ENCODE data around the gene TMC5.

TMC5 gene

DNA sequence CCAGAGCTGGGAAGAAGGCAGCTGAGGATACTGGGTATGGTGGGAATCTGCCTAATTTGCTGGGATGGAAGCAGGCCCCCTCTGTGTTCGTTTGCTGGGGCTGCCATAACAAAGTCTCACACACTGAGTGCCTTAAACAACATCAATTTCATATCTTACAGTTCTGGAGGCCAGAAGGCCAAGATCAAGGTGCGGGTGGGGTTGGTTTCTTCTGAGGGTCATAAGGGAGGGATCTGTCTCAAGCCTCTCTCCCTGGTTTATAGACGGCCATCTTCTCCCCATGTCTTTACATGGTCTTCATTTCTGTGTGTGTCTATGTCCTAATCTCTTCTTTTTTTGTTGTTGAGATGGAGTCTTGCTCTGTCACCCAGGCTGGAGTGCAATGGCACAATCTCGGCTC, 68.4 kb downstream of the TMC5 start:
- ATAC-seq (ENCODE audit: low read depth) (no peak), DNase-seq (ENCODE audit: low spot score) (no peak)
- TF ChIP-seq, protein P1, sequence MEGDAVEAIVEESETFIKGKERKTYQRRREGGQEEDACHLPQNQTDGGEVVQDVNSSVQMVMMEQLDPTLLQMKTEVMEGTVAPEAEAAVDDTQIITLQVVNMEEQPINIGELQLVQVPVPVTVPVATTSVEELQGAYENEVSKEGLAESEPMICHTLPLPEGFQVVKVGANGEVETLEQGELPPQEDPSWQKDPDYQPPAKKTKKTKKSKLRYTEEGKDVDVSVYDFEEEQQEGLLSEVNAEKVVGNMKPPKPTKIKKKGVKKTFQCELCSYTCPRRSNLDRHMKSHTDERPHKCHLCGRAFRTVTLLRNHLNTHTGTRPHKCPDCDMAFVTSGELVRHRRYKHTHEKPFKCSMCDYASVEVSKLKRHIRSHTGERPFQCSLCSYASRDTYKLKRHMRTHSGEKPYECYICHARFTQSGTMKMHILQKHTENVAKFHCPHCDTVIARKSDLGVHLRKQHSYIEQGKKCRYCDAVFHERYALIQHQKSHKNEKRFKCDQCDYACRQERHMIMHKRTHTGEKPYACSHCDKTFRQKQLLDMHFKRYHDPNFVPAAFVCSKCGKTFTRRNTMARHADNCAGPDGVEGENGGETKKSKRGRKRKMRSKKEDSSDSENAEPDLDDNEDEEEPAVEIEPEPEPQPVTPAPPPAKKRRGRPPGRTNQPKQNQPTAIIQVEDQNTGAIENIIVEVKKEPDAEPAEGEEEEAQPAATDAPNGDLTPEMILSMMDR (IDR thresholded peaks at IDR 0.05; ENCODE audit: poor library complexity, severe bottlenecking): no peak
- no peak overlapping the region for H3K4me3 ChIP-seq (ENCODE audit: severe bottlenecking)
- no peaks in the 10 kb centered on the region for H3K4me1 ChIP-seq (ENCODE audit: insufficient read depth, poor library complexity, severe bottlenecking)
- H3K27ac ChIP-seq (ENCODE audit: poor library complexity, severe bottlenecking): no peak overlapping the region
- H3K27me3 ChIP-seq (ENCODE audit: insufficient read depth, poor library complexity, severe bottlenecking): no peaks in the 10 kb centered on the region
- H3K36me3 ChIP-seq (ENCODE audit: low read depth): 0 out of 2 replicates have a peak, but pooled peaks cover under 1% of the 10 kb centered on the region
- H3K9me3 ChIP-seq (ENCODE audit: severe bottlenecking): no peaks in the 10 kb centered on the region

DNA sequence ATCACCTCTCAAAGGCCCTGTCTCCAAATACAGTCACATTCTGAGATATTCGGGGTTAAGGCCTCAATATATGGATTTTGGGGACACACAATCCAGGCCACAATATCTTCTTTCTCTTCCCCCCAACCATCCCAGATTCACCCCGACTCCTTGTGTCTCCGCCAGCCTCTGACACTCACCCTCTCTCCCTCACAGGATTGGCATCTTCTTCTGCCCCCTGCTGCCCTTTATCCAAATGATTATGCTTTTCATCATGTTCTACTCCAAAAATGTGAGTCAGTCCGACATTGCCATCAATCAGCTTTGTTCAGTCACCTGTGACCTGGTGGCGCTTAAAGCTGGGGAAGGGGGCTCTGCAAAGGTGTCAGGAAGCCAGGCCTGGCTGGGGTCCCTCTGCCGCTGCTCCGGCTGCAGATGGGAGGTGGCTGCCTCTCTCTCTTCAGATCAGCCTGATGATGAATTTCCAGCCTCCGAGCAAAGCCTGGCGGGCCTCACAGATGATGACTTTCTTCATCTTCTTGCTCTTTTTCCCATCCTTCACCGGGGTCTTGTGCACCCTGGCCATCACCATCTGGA, 69.2 kb downstream of the TMC5 start:
- H3K27me3 ChIP-seq (ENCODE audit: insufficient read depth, poor library complexity, severe bottlenecking): no peaks in the 10 kb centered on the region
- H3K4me3 ChIP-seq (ENCODE audit: severe bottlenecking): no peak overlapping the region
- H3K27ac ChIP-seq (ENCODE audit: poor library complexity, severe bottlenecking): no peak overlapping the region
- ATAC-seq (ENCODE audit: low read depth): no peak
- no peaks in the 10 kb centered on the region for H3K36me3 ChIP-seq (ENCODE audit: low read depth)
- H3K4me1 ChIP-seq (ENCODE audit: insufficient read depth, poor library complexity, severe bottlenecking): no peaks in the 10 kb centered on the region
- TF ChIP-seq, protein P1 (IDR thresholded peaks at IDR 0.05; ENCODE audit: poor library complexity, severe bottlenecking): peak; percentile 9
- DNase-seq (ENCODE audit: low spot score): no peak
- no peaks in the 10 kb centered on the region for H3K9me3 ChIP-seq (ENCODE audit: severe bottlenecking)

DNA sequence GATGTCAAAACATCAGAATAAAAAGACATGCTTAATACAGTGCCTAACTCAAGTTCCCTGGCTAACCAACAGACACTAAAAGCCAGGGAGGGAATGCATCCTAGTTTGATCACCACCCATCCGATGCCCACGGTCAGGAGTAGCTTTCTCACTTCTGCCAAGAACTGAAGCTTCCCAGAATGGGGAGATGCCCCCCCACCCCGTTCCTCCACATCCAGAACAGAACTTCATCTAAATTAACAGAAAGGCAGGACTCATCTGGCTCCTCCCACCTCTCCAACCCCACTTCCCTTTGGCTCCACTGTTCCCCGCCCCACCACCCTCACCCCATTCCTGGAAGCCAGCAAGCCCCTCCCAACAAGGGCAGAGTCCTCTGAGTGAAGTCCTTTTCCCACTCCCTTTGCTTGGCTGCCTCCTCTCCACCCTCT, 70.5 kb downstream of the TMC5 start:
- Histone ChIP-seq H3K4me3 (ENCODE audit: severe bottlenecking) (no peak overlapping the region), H3K27me3 (ENCODE audit: insufficient read depth, poor library complexity, severe bottlenecking) (no peaks in the 10 kb centered on the region), H3K27ac (ENCODE audit: poor library complexity, severe bottlenecking) (no peak overlapping the region), H3K9me3 (ENCODE audit: severe bottlenecking) (no peaks in the 10 kb centered on the region), H3K4me1 (ENCODE audit: insufficient read depth, poor library complexity, severe bottlenecking) (no peaks in the 10 kb centered on the region), H3K36me3 (ENCODE audit: low read depth) (no peaks in the 10 kb centered on the region)
- ATAC-seq (ENCODE audit: low read depth) (no peak), DNase-seq (ENCODE audit: low spot score) (no peak)
- TF ChIP-seq, protein P1 (IDR thresholded peaks at IDR 0.05; ENCODE audit: poor library complexity, severe bottlenecking): no peak

- ATAC-seq (ENCODE audit: low read depth) (no peak), DNase-seq (ENCODE audit: low spot score) (no peak)
- Histone ChIP-seq H3K9me3 (ENCODE audit: severe bottlenecking) (no peaks in the 10 kb centered on the region), H3K4me1 (ENCODE audit: insufficient read depth, poor library complexity, severe bottlenecking) (no peaks in the 10 kb centered on the region), H3K27me3 (ENCODE audit: insufficient read depth, poor library complexity, severe bottlenecking) (no peaks in the 10 kb centered on the region), H3K4me3 (ENCODE audit: severe bottlenecking) (no peak overlapping the region), H3K36me3 (ENCODE audit: low read depth) (no peaks in the 10 kb centered on the region), H3K27ac (ENCODE audit: poor library complexity, severe bottlenecking) (no peak overlapping the region)
- TF ChIP-seq, protein P1 (IDR thresholded peaks at IDR 0.05; ENCODE audit: poor library complexity, severe bottlenecking): no peak
Observed at GRCh38 chr16:19490619-19491018, 72.9 kb downstream of the TMC5 start.

- TF ChIP-seq, protein P1 (IDR thresholded peaks at IDR 0.05; ENCODE audit: poor library complexity, severe bottlenecking): no peak
- no peaks in the 10 kb centered on the region for H3K9me3 ChIP-seq (ENCODE audit: severe bottlenecking)
- ATAC-seq (ENCODE audit: low read depth): no peak
- no peak overlapping the region for H3K4me3 ChIP-seq (ENCODE audit: severe bottlenecking)
- H3K36me3 ChIP-seq (ENCODE audit: low read depth): peaks cover 23% of the 10 kb centered on the region
- no peak for DNase-seq (ENCODE audit: low spot score)
- no peak overlapping the region for H3K27ac ChIP-seq (ENCODE audit: poor library complexity, severe bottlenecking)
- peaks cover 5% of the 10 kb centered on the region for H3K4me1 ChIP-seq (ENCODE audit: insufficient read depth, poor library complexity, severe bottlenecking)
- H3K27me3 ChIP-seq (ENCODE audit: insufficient read depth, poor library complexity, severe bottlenecking): no peaks in the 10 kb centered on the region
Observed at GRCh38 chr16:19497176-19497575, 79.5 kb downstream of the TMC5 start.

All from RWPE2 (cell line).